GDM1 (cell line): ENCODE results near the gene SLC22A31.

Experiments used
- DNase-seq: peaks from one replicate; lab custom pipeline; 2025; lab: John Stamatoyannopoulos, UW

The SLC22A31 gene

GRCh38 chr16:89147085-89147817 lies 53.1 kb downstream of the SLC22A31 start:
- DNase-seq: no peak

GRCh38 chr16:89146211-89147005 lies 53.9 kb downstream of the SLC22A31 start:
- no peak for DNase-seq
